Measurements from ENCODE around the gene DEGS1.

The DEGS1 gene

DNA sequence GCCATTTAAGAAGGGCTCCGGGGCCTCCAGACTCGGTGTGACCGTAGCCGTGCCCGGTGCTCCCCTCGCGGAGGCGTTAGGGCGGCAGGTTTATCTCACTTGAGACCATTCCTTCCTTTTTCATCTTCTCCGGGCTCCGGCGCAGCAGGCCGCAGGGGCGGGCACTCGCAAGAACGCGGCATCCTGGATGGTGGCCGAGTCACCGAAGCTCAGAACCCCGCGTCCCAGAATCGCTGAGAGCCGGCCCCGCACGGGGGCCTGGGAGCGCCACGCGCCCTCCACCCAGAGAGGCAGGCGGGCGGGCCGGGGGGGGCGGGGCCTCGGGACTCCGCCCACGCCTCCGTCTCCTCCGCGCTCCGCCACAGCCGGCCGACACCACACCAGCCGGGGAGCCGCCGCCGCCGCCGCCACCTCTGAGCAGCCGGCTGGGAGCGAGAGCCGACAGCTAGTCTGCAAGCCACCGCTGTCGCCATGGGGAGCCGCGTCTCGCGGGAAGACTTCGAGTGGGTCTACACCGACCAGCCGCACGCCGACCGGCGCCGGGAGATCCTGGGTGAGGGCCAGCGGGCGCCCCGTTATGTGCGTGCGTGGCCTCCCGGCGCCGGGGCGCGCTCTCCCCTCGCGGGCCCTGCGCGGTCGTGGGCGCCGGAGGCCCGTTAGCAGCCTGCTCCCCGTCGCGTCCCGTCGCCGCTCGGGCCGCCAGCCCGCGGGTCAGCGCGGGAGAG, at the start of gene DEGS1:
DEGS1 (plus strand) TSS at position 375 of the 725 bp plus-strand sequence; CDS start at position 472, 97 bp downstream.
- DNase-seq: peak; percentile 95

DNA sequence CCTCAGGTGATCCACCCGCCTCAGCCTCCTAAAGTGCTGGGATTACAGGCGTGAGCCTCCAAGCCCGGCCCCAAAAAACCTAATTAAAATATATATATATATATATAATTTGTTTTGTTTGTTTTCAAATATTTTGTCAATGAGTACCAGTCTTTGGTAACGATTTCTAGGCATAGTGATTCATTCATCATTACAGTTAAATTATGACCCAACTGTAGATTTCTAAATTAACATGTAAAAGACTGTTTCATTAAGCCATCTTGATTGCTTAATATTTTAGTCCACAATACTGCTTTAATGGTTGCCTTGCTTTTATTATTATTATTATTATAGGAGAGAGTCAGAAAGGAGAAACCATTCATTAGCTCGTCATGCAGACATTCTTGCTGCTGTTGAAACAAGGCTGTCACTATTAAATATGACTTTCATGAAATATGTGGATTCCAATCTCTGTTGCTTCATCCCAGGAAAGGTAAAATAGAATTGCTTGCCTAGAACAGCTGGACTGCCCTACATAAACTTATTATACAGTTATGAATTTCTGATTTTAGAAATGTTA, 49.2 kb upstream of the DEGS1 start:
- no peak for DNase-seq

DNA sequence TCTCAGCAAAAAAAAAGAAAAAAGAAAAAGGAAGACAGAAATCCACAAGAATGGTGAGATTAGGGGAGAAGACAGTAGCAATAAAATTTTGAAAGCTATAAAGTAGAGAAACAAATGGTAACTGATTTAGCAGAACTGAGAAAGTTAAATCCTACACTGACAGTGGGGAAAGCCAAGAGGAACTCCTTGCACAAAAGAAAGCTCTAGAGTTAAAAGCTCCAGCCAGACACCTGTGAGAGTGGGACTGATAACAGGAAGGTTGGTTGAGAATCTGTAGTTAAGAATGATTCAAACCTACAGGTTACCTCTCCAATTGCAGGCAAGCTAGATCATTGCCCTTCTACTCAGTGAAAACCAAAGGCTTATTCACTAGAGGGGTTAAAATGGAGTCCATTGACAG, 45.5 kb upstream of the DEGS1 start:
- DNase-seq: no peak

DNA sequence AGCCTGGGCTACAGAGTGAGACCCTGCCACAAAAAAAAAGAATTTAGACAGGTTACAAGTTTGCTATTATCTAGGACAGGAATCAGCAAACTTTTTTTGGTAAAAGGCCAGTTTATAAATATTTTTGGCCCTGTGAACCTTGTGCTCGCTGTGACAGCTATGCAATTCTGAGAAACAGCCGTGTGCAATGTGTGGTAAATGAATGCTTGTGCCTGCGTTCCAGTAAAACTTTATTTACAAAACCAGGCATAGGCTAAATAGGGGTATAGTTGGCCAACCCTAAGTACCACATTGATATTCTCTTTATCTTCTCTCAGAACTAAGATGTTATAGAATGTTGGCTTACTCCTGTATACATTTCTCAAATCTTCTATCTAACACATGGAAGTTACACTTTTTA, 44.8 kb upstream of the DEGS1 start:
- DNase-seq: no peak

DNA sequence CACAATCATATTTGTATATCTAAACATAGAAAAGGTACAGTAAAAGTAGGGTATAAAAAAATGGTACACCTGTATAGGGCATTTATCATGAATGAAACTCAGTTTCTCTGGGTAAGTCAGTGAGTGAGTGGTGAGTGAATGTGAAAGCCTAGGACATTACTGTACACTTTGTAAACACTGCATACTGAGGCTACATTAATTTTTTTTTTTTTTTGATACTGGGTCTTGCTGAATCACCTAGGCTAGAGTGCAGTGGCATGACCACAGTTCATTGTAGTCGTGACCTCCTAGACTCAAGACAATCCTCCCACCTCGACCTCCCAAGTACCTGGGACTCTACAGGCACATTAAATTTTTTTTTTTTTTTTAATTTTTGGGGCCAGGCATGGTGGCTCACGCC, 41.3 kb upstream of the DEGS1 start:
- DNase-seq: no peak

DNA sequence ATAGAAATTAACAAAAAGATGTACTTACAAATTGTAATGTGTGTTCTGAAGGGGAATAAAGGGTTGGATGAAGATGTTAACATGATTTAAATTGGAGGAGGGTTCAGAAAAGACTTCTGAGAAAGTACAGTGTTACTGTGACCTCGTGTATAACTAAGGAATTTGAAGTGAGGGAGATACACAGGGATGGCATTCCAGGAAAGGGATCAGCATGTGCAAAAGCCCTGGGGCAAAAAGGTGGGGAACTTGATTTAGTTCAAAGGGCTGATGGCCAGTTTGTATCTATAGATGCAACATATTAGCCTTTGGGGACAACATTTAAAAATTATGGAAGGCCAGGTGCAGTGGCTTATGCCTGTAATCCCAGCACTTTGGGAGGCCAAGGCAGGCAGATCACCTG, 33.3 kb upstream of the DEGS1 start:
- DNase-seq: no peak

DNA sequence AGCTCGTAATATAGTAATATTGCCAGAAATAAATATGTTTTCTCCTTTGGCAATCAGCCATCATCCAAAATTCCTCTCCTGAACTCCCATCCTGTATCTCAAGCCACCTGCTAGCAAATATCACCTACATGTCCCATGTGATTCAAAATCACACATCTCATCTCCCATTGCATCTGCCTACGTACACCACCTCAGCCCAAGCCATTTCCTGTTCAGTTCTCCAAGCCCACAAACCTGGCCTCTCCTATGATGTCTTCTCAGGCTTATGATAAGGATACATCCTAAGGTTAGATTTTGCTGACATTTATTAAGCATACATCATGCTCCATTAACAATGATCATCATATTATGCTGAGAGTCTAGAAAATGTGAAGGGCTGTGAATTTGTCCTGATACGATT, 31.9 kb upstream of the DEGS1 start:
- DNase-seq: no peak

DNA sequence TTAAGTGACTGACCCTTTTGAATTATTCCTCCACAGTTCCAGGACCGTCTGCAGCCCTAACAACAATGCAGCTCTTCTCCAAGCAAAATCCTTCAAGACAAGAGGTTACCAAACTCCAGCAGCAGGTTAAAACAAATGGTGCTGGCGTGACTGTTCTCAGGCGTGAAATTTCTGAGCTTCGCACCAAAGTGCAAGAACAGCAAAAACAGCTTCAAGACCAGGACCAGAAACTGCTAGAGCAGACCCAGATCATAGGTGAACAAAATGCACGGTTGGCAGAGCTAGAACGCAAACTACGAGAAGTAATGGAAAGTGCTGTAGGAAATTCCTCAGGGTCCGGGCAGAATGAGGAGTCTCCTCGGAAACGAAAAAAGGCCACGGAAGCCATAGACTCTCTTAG, 25.7 kb upstream of the DEGS1 start:
- no peak for DNase-seq

DNA sequence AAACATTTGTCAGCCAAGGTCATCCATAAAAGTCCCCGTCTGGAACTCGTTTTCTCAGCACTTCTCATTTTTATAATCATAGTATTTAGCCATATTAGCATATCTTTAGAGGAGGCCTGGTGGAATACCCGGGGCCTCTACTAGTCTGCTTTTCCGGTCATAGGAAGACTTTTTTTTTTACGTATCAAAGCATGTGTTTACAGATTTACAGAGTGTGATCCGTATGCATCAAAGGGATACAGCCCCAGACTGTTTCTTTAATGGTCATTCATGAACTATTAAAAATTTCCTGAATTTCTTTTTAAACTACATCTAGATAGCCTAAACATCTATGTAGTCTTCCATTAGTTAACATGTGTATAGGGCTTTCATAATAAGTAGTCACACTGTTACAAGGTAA, 23.5 kb upstream of the DEGS1 start:
- no peak for DNase-seq

DNA sequence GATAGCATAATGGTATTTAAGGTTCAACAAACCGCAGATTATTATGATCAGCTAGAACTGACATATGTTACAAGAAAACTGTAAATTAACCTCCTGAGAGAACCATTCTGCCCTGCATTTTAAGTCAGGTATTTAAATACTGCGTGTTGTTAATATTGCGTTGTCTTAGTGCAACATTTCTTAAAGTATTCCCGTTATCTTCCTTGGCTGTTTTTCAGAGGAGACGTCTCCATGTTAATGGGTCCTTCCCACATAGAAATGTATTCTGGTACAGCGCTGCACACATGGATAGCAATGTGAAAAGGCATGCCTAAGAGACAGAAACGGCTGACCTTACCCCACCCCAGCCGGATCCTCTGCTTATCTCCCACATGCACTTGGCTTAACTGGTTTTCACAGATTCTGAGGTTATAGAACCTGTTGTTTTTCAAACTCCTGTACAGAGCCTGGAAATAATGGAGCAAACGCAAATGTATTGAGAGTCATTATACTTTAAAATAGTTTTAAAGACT, 22.8 kb upstream of the DEGS1 start:
- DNase-seq: no peak

DNA sequence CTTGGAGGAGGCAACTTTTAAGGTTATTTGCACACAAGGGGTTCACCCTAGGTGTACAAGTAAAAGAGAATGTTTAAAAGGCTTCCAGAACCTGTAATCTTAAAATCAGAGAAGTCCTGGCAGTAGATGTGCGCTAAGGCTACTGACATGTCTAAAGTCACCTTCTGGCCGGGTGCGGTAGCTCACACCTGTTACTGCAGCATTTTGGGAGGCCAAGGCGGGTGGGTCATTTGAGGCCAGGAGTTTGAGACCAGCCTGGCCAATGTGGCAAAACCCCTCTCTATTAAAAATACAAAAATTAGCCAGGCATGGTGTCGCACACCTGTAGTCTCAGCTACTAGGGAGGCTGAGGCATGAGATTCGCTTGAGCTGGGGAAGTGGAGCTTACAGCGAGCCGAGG, 20.3 kb upstream of the DEGS1 start:
- DNase-seq: no peak

DNA sequence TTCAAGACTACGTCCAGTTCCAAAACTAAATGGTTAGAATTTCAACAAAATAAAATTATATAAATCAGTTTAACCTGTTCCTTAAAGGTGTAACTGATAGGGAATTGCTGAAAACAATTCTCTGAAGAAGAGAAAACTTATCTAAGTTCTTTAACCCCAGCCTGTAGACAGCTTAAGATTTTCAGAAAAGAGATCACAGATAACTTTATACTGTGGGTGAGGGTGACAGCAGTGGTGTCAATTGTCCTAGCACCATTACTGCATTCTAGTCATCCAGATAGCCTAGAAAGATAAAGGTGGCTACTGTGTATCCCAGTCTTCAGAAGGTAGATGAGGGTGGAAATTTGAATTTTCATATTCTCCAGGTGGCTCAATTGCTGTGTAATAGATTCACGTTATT, 19.7 kb upstream of the DEGS1 start:
- no peak for DNase-seq

DNA sequence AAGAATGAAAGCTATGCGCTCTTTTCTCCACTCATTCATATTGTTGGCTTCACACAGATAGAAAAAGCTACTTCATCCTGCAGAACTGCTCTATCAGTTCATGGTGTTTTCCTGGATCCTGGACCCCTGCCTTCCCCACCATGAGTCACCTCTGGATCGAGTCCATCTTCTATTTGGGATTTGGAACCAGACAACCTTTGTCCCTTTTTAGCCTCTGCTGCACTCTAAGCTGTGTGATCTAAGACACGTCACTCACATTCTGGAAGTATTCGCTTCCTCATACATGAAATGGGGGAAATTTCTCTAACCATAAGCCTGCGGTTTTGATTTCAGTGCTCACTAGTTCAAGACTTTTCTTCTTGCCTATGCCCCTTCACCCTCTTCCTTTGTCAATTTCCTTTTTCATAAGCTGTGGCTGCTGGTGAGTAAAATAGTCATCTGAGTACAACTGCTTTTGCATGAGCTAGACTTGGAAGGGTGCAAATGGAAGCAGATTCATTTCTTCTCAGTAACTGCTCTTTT, 14.1 kb upstream of the DEGS1 start:
- peak; percentile 12 for DNase-seq

DNA sequence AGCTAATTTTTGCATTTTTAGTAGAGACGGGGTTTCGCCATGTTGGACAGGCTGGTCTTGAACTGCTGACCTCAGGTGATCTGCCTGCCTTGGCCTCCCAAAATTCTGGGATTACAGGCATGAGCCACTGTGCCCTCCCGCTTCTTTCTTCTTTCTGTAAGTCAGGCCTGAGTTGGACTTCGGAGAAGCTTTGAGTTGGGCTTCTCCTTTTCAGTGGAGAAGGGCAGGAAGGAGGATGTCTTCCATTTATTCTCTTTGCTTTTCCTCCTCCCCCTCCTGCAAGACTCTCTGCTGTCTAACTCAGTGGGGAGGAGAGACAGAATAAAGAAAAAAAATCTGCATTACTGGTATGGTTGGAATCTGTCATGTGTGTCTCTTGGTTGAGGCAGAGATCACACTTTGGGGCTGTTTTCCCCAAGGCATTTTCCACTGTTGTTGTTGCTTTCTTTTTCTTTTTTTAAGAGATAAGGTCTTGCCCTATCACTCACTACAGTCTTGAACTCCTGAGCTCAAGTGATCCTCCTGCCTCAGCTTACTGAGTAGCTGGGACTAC, 13.2 kb upstream of the DEGS1 start:
- DNase-seq: no peak

DNA sequence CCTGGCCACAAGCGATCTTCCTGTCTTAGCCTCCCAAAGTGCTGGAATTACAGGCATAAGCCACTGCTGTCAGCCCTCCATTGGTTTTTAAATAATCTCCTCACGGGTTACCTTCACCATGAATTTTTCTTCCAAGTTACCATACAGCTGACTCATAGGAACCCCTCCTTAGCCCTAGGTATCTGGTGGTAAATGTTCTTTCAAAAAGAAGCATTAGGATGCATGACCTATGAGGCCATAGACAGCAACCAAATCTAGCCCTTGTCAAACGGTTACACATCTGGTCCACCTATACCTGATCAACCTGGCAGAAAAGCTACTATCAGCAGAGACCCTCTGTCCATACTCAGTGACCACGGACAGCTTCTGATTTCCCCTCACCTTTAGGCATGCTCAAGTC, 12.7 kb upstream of the DEGS1 start:
- DNase-seq: no peak

DNA sequence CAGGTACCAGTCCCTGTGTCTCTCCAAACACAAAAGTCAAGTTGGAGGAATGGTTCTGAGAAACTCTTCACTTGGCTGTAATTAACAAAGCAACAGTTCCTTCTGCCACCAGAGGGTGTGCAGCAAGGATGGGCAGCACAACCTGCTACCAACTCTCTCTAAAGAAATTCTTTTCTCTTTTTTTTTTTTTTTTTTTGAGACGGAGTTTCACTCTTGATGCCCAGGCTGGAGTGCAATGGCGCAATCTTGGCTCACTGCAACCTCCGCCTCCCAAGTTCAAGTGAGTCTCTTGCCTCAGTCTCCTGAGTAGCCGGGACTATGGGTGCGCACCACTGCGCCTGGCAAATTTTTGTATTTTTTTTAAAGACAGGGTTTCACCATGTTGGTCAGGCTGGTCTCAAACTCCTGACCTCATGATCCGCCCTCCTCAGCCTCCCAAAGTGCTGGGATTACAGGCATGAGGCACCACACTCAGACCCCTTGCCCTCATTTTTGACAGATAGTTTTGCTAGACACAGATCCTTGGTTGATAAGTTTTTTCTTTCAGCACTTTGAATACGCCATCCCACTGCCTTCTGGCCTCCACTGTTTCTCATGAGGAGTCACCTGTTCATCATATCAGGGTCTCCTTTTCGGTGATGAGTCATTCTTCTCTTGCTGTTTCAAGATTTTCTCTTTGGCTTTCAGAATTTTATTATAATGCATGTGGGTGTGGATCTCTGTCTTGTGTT, 12.1 kb upstream of the DEGS1 start:
- DNase-seq: no peak

DNA sequence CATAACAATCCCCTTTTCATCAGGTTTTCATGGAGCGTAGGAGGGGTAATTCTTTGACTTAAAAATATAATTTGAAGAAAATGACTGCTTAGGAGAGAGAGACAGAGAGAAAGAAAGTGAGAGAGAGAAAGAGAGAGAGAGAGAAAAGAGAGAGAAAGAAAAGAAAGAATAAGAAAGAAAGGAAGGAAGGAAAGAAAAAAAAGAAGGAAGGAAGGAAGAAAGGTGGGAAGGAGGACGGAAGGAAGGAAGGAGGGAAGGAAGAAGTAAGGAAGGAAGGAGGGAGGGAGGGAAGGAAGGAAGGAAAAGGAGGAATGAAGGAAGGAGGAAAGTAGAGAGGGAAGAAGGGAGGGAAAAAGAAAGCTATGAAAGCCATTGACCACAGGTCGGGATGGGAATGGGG, 10.8 kb upstream of the DEGS1 start:
- DNase-seq: no peak

DNA sequence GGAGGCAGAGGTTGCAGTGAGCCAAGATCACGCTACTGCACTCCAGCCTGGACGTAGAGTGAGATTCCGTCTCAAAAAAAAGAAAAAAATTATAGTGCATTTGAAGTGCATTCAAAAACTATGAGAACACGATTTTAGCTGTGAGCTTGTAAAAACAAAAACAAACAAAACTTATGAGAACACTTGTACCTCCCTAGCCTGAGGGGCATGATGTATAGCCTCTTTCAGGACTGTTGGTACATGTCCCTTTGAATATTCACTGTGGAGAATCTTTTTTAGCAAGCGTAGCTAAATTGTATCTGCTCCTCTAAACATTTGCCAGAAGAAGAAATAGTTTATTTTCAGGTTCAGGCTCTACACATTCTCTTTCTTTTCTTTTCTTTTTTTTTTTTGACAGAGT, 9.5 kb upstream of the DEGS1 start:
- no peak for DNase-seq

DNA sequence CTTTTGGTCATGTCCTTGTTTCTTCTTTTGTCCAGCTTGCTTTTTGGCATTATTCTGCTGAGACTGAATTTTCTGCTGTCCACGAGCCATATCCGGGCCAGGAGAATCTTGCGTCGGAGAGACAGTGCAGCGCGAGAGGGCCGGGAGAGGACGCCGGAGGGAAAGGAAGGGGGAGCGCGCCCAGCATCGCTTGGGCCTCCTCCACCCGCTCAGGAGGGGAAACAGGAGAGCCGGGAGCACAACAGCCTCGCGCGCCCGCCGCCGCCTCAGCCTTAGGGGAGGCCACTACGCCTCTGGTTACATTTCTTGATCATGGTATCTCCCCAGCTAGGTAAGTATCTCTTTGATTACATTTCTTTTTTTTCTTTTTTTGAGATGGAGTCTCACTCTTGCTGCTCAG, 7.4 kb upstream of the DEGS1 start:
- peak; percentile 62 for DNase-seq

DNA sequence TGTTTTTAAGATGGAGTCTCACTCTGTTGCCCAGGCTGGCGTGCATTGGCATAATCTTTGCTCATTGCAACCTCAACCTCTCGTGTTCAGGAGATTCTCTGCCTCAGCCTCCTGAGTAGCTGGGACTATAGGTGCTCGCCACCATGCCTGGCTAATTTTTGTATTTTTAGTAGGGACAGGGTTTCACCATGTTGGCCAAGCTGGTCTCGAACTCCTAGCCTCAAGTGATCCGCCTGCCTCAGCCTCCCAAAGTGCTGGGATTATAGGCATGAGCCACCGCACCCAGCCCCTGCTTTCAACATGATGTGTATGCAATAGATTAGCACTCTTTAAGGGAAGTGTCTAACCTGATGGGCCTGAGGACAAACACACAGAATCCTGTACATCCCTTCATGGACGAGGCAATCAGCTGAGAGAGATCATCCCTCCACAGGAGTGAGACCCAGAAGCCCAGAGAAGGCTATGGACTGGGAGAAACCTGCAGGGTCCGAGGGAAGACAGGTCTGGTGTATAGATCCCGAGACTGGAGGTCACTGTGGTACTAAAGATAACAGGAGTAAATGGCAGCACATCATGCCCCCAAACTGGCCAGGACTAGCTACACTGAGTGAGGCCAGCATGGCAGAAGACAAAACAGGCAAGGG, 5.6 kb upstream of the DEGS1 start:
- DNase-seq: no peak

DNA sequence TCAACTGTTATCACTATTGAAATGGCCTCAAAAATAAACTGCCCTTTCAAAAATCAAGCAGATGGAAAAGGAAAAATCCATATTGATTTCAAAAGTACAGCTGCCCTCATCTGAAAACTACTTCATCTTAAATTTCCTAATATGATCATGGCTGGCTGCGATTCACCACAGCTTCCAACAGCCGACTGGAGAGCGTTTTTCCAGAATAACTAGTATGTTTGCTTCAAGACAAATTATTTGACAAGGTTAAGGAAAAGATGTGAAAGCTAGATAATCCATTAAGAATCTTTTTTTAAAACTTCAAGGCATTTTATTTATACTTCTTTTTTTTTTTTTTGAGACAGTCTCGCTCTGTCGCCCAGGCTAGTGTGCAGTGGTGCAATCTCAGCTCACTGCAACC, 4.1 kb upstream of the DEGS1 start:
- no peak for DNase-seq

DNA sequence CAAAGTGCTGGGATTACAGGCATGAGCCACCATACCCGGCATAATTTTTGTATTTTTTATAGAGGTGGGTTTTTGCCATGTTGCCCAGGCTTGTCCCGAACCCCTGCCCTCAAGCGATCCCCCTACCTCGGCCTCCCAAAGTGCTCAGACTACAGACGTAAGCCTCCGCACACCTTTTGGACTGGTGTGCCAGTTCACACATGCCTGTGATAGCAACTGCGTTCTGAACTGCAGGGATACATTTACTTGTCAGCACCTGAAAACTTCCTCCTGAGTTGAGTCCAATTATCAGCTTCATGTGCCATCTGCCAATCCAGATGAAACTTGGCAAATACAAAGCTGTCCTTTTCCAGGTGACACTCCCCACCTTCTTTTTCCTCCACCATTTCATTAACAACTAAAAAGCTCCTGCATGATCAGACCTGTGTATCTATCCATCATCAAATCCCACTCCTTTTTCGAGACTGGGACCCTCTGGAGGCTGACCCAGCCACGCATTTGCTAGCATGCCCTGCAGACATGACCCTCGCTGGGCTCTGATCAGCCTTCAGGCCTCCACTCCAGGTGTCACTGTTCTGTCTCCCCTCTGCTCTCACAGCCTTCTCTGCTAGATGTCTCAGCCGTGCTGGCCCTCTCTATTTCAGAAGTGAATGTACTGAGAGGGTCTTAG, 2.1 kb upstream of the DEGS1 start:
- DNase-seq: no peak

DNA sequence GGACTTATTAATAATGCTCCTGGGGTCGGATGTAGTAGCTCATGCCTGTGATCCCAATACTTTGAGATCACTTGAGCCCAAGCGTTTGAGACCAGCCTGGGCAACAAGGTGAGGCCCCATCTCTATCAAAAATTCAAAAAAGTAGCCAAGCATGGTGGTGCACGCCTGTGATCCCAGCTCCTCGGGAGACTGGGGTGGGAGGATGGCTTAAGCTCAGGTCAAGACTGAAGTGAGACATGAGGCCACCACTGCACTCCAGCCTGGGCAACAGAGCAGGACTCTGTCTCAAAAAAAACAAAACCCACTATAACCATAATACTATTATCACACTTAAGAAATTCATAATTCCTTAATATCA, 1.6 kb upstream of the DEGS1 start:
- no peak for DNase-seq

All from eye (tissue), 1 donor.